Measurements from ENCODE around the gene ZNF579.

GRCh38 chr19:55621205-55621672 is 40.6 kb upstream of the ZNF579 start:
- TF ChIP-seq POLR2AphosphoS5 (IDR thresholded peaks at IDR 0.05) (no peak), CTCF (IDR thresholded peaks at IDR 0.05; ENCODE audit: poor library complexity, severe bottlenecking) (no peak), REST (IDR thresholded peaks at IDR 0.05; ENCODE audit: borderline replicate concordance) (no peak), EP300 (conservative IDR thresholded peaks at IDR 0.05; ENCODE audit: poor library complexity, severe bottlenecking) (no peak), SMC3 (conservative IDR thresholded peaks at IDR 0.05; ENCODE audit: poor library complexity) (no peak), MXI1 (conservative IDR thresholded peaks at IDR 0.05; ENCODE audit: poor library complexity, severe bottlenecking) (no peak), EZH2 (IDR thresholded peaks at IDR 0.05; ENCODE audit: borderline replicate concordance, insufficient read depth, low read length, poor library complexity, severe bottlenecking) (no peak)

Measured in neural cell (in vitro differentiated cells).